ENCODE results near the gene GALNT12. TPM values are rescaled to one million over a fixed set of nuclear protein-coding genes. Genes with fewer than 3 reads are reported as not detected.
A peak's percentile ranks its signal among the peaks of the same experiment; 100 is the strongest.

GALNT12 gene
- total RNA-seq, 1 donor from 2014 or later = 4.6 TPM

- no peaks in the 10 kb centered on the region for H3K36me3 Mint-ChIP-seq (ENCODE audit: low read depth)
- H3K9me3 Mint-ChIP-seq = peaks cover under 1% of the 10 kb centered on the region
- peak overlapping the region; percentile 77 for H3K4me3 Mint-ChIP-seq
- peaks cover 14% of the 10 kb centered on the region for H3K4me1 Mint-ChIP-seq
- no peak for TF ChIP-seq CTCF (conservative IDR thresholded peaks at IDR 0.05)
- DNase-seq (ENCODE audit: low read depth, low spot score) = no peak
- H3K27me3 Mint-ChIP-seq (ENCODE audit: low read depth) = peaks cover 59% of the 10 kb centered on the region
- no peak overlapping the region for H3K27ac Mint-ChIP-seq (ENCODE audit: unreplicated experiment)
Observed at GRCh38 chr9:98807814-98808195, 335 bp downstream of the GALNT12 start.

- peaks cover 4% of the 10 kb centered on the region for H3K9me3 Mint-ChIP-seq
- H3K4me1 Mint-ChIP-seq = peaks cover 14% of the 10 kb centered on the region
- peak overlapping the region; percentile 77 for H3K4me3 Mint-ChIP-seq
- no peak overlapping the region for H3K27ac Mint-ChIP-seq (ENCODE audit: unreplicated experiment)
- peaks cover 56% of the 10 kb centered on the region for H3K27me3 Mint-ChIP-seq (ENCODE audit: low read depth)
- H3K36me3 Mint-ChIP-seq (ENCODE audit: low read depth) = no peaks in the 10 kb centered on the region
- DNase-seq (ENCODE audit: low read depth, low spot score) = no peak
- no peak for TF ChIP-seq CTCF (conservative IDR thresholded peaks at IDR 0.05)
Observed at GRCh38 chr9:98808411-98808815, 943 bp downstream of the GALNT12 start.

- H3K36me3 Mint-ChIP-seq (ENCODE audit: low read depth) = no peaks in the 10 kb centered on the region
- no peak overlapping the region for H3K27ac Mint-ChIP-seq (ENCODE audit: unreplicated experiment)
- peaks cover 4% of the 10 kb centered on the region for H3K9me3 Mint-ChIP-seq
- H3K4me1 Mint-ChIP-seq = peaks cover 14% of the 10 kb centered on the region
- DNase-seq (ENCODE audit: low read depth, low spot score) = no peak
- peaks cover 53% of the 10 kb centered on the region for H3K27me3 Mint-ChIP-seq (ENCODE audit: low read depth)
- TF ChIP-seq CTCF (conservative IDR thresholded peaks at IDR 0.05) = no peak
- H3K4me3 Mint-ChIP-seq = peak overlapping the region; percentile 77
Observed at GRCh38 chr9:98808875-98809274, 1.4 kb downstream of the GALNT12 start.

GRCh38 chr9:98809311-98810101 lies 2.0 kb downstream of the GALNT12 start:
- DNase-seq (ENCODE audit: low read depth, low spot score) = no peak
- TF ChIP-seq CTCF (conservative IDR thresholded peaks at IDR 0.05) = no peak
- Mint-ChIP-seq H3K27ac (ENCODE audit: unreplicated experiment) (no peak overlapping the region), H3K27me3 (ENCODE audit: low read depth) (peaks cover 47% of the 10 kb centered on the region), H3K36me3 (ENCODE audit: low read depth) (no peaks in the 10 kb centered on the region), H3K4me3 (peak overlapping the region; percentile 77), H3K4me1 (peaks cover 14% of the 10 kb centered on the region), H3K9me3 (peaks cover 4% of the 10 kb centered on the region)

GRCh38 chr9:98810102-98810842 lies 2.8 kb downstream of the GALNT12 start:
- no peak for TF ChIP-seq CTCF (conservative IDR thresholded peaks at IDR 0.05)
- H3K4me1 Mint-ChIP-seq = peaks cover 14% of the 10 kb centered on the region
- H3K27me3 Mint-ChIP-seq (ENCODE audit: low read depth) = peaks cover 40% of the 10 kb centered on the region
- H3K4me3 Mint-ChIP-seq = peak overlapping the region; percentile 77
- no peak overlapping the region for H3K27ac Mint-ChIP-seq (ENCODE audit: unreplicated experiment)
- no peaks in the 10 kb centered on the region for H3K36me3 Mint-ChIP-seq (ENCODE audit: low read depth)
- H3K9me3 Mint-ChIP-seq = peaks cover 4% of the 10 kb centered on the region
- DNase-seq (ENCODE audit: low read depth, low spot score) = no peak

Measured in neural crest cell (in vitro differentiated cells).